ENCODE data around the gene HOXD1. TPM values are rescaled to one million over a fixed set of nuclear protein-coding genes. Genes with fewer than 3 reads are reported as not detected.

The HOXD1 gene
- total RNA-seq, 1 donor = not detected

GRCh38 chr2:176212276-176212675 lies 23.8 kb downstream of the HOXD1 start:
- H3K9me3 ChIP-seq (ENCODE audit: low read depth, low read length) = no peaks in the 10 kb centered on the region
- TF ChIP-seq CTCF (IDR thresholded peaks at IDR 0.05; ENCODE audit: extremely low read depth, low read depth, low read length) = no peak
- H3K4me2 ChIP-seq (ENCODE audit: insufficient read depth, low read length) = no peak overlapping the region
- peaks cover 5% of the 10 kb centered on the region for H3K27me3 ChIP-seq (ENCODE audit: insufficient read depth, low read length)
- no peak for DNase-seq (ENCODE audit: insufficient read length, low spot score, missing footprints)
- H3K27ac ChIP-seq (ENCODE audit: low read depth, low read length) = no peak overlapping the region
- H4K20me1 ChIP-seq (ENCODE audit: insufficient read depth, low read length) = no peaks in the 10 kb centered on the region
- no peaks in the 10 kb centered on the region for H3K79me2 ChIP-seq (ENCODE audit: insufficient read depth, low read length)
- no peaks in the 10 kb centered on the region for H3K4me1 ChIP-seq (ENCODE audit: insufficient read depth, low read length)
- H3K36me3 ChIP-seq (ENCODE audit: insufficient read depth, low read length) = no peaks in the 10 kb centered on the region
- H2AFZ ChIP-seq (ENCODE audit: low read length) = no peak overlapping the region
- no peak overlapping the region for H3K4me3 ChIP-seq (ENCODE audit: insufficient read depth, low read length)

GRCh38 chr2:176213406-176213805 lies 24.9 kb downstream of the HOXD1 start:
- H3K4me3 ChIP-seq (ENCODE audit: insufficient read depth, low read length) = no peak overlapping the region
- no peak overlapping the region for H3K27ac ChIP-seq (ENCODE audit: low read depth, low read length)
- H3K27me3 ChIP-seq (ENCODE audit: insufficient read depth, low read length) = peaks cover 5% of the 10 kb centered on the region
- H3K4me2 ChIP-seq (ENCODE audit: insufficient read depth, low read length) = no peak overlapping the region
- H3K9me3 ChIP-seq (ENCODE audit: low read depth, low read length) = no peaks in the 10 kb centered on the region
- no peaks in the 10 kb centered on the region for H3K79me2 ChIP-seq (ENCODE audit: insufficient read depth, low read length)
- H3K36me3 ChIP-seq (ENCODE audit: insufficient read depth, low read length) = no peaks in the 10 kb centered on the region
- no peak for TF ChIP-seq CTCF (IDR thresholded peaks at IDR 0.05; ENCODE audit: extremely low read depth, low read depth, low read length)
- no peaks in the 10 kb centered on the region for H4K20me1 ChIP-seq (ENCODE audit: insufficient read depth, low read length)
- H3K4me1 ChIP-seq (ENCODE audit: insufficient read depth, low read length) = no peaks in the 10 kb centered on the region
- DNase-seq (ENCODE audit: insufficient read length, low spot score, missing footprints) = no peak
- H2AFZ ChIP-seq (ENCODE audit: low read length) = no peak overlapping the region

DNA sequence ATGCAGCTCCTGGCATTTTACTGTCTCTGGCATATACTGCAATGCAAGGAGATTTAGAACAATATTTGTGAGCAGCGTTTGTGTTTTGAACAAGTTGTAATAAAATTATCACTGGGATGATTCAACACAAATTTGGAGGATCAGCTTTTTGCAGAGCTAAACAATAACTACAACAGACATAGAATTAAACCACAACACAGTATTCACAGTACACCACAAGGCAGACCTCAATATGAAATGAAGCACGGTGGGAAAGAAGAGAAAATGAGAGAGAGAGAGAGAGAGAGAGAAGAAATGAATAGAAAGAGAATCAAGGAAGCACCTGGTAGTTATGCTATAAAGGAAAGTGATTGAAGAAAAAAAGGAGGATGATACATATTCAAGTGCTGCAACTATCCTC lies 39.4 kb downstream of the HOXD1 start:
- no peak overlapping the region for H3K27ac ChIP-seq (ENCODE audit: low read depth, low read length)
- H3K4me2 ChIP-seq (ENCODE audit: insufficient read depth, low read length) = no peak overlapping the region
- TF ChIP-seq CTCF (IDR thresholded peaks at IDR 0.05; ENCODE audit: extremely low read depth, low read depth, low read length) = no peak

GRCh38 chr2:176234156-176234555 lies 45.7 kb downstream of the HOXD1 start:
- no peak for DNase-seq (ENCODE audit: insufficient read length, low spot score, missing footprints)
- Histone ChIP-seq H3K4me2 (ENCODE audit: insufficient read depth, low read length) (no peak overlapping the region), H3K79me2 (ENCODE audit: insufficient read depth, low read length) (no peaks in the 10 kb centered on the region), H3K27ac (ENCODE audit: low read depth, low read length) (no peak overlapping the region), H3K27me3 (ENCODE audit: insufficient read depth, low read length) (peaks cover 3% of the 10 kb centered on the region), H2AFZ (ENCODE audit: low read length) (no peak overlapping the region), H3K4me1 (ENCODE audit: insufficient read depth, low read length) (no peaks in the 10 kb centered on the region), H3K9me3 (ENCODE audit: low read depth, low read length) (no peaks in the 10 kb centered on the region), H3K36me3 (ENCODE audit: insufficient read depth, low read length) (no peaks in the 10 kb centered on the region), H3K4me3 (ENCODE audit: insufficient read depth, low read length) (no peak overlapping the region), H4K20me1 (ENCODE audit: insufficient read depth, low read length) (no peaks in the 10 kb centered on the region)
- no peak for TF ChIP-seq CTCF (IDR thresholded peaks at IDR 0.05; ENCODE audit: extremely low read depth, low read depth, low read length)

More for the DNA sequence above, 39.4 kb downstream of the HOXD1 start:
- Histone ChIP-seq H2AFZ (ENCODE audit: low read length) (no peak overlapping the region), H3K27me3 (ENCODE audit: insufficient read depth, low read length) (peaks cover 3% of the 10 kb centered on the region), H3K4me3 (ENCODE audit: insufficient read depth, low read length) (no peak overlapping the region), H3K9me3 (ENCODE audit: low read depth, low read length) (no peaks in the 10 kb centered on the region), H3K79me2 (ENCODE audit: insufficient read depth, low read length) (no peaks in the 10 kb centered on the region), H4K20me1 (ENCODE audit: insufficient read depth, low read length) (no peaks in the 10 kb centered on the region), H3K36me3 (ENCODE audit: insufficient read depth, low read length) (no peaks in the 10 kb centered on the region), H3K4me1 (ENCODE audit: insufficient read depth, low read length) (no peaks in the 10 kb centered on the region)
- DNase-seq (ENCODE audit: insufficient read length, low spot score, missing footprints) = no peak
